CD14-positive monocyte (primary cell): ENCODE measurements around the gene SH2D1A. TPM values are rescaled to one million over a fixed set of nuclear protein-coding genes. Genes with fewer than 3 reads are reported as not detected.

Experiments used
- DNase-seq, 3 donors: peaks; one replicate each; pipeline ENCODE4 v3.0.0-alpha.2; 2011 to 2022
- H2AFZ ChIP-seq: 2 replicates; pipeline ENCODE4 v1.6.0; 2012; ENCODE audit warnings: mild to moderate bottlenecking, low read depth, low read length, inconsistent platforms; ENCODE audit not compliant: insufficient read depth, poor library complexity, severe bottlenecking
- H3K27ac ChIP-seq, 2 donors: 1 replicate in 1 of 2; 2 replicates in 1 of 2; pipeline ENCODE4 v1.5.1; 2012 to 2013; ENCODE audit warnings: low read length in 2 of 2, control low read depth in 1 of 2, inconsistent platforms in 1 of 2, low read depth in 1 of 2, mild to moderate bottlenecking in 1 of 2
- H3K27me3 ChIP-seq, 2 donors: one replicate each; pipeline versions ENCODE4 v1.6.0 to v1.6.1; 2011 to 2013; ENCODE audit warnings: low read length in 2 of 2; ENCODE audit not compliant: control insufficient read depth in 2 of 2, insufficient read depth in 2 of 2
- H3K36me3 ChIP-seq, 2 donors: replicated peaks in 1 of 2; 1 replicate in 1 of 2; 2 replicates in 1 of 2; pipeline versions ENCODE4 v1.5.1 to v1.6.1; 2012 to 2013; ENCODE audit warnings: low read length in 2 of 2, control low read depth in 1 of 2, inconsistent platforms in 1 of 2, mild to moderate bottlenecking in 1 of 2; ENCODE audit not compliant: insufficient read depth in 2 of 2, control insufficient read depth in 1 of 2
- H3K4me1 ChIP-seq, 2 donors: 1 replicate in 1 of 2; 2 replicates in 1 of 2; pipeline versions ENCODE4 v1.5.1 to v1.6.1; 2012 to 2013; ENCODE audit warnings: low read length in 2 of 2, control low read depth in 1 of 2, inconsistent platforms in 1 of 2, mild to moderate bottlenecking in 1 of 2, moderate library complexity in 1 of 2; ENCODE audit not compliant: insufficient read depth in 2 of 2, control insufficient read depth in 1 of 2
- H3K4me2 ChIP-seq: replicated peaks from 2 replicates; pipeline ENCODE3; 2012; ENCODE audit warnings: low read length, moderate library complexity, mild to moderate bottlenecking; ENCODE audit not compliant: poor library complexity, severe bottlenecking; ENCODE audit errors: extremely low read depth
- H3K4me3 ChIP-seq, 3 experiments: fragments of 200-600 bp in 1 of 3; sonication (generic) in 1 of 3; replicated peaks in 1 of 3; 1 replicate in 2 of 3; 2 replicates in 1 of 3; pipeline ENCODE4 v1.5.1; 2011 to 2013; ENCODE audit warnings: low read length in 3 of 3, mild to moderate bottlenecking in 3 of 3, control low read depth in 2 of 3, low read depth in 2 of 3, inconsistent platforms in 1 of 3, moderate library complexity in 1 of 3
- H3K79me2 ChIP-seq: 2 replicates; pipeline ENCODE4 v1.6.0; 2012; ENCODE audit warnings: mild to moderate bottlenecking, control low read depth, inconsistent platforms, low read length, moderate library complexity; ENCODE audit not compliant: insufficient read depth
- H3K9ac ChIP-seq: 2 replicates; pipeline ENCODE4 v1.6.0; 2017; ENCODE audit warnings: low read length, mild to moderate bottlenecking; ENCODE audit not compliant: insufficient read depth, poor library complexity, severe bottlenecking
- H3K9me3 ChIP-seq, 2 donors: replicated peaks in 1 of 2; 1 replicate in 1 of 2; 2 replicates in 1 of 2; pipeline versions ENCODE4 v1.5.1 to v1.6.1; 2012 to 2013; ENCODE audit warnings: low read length in 2 of 2, control low read depth in 1 of 2; ENCODE audit not compliant: control insufficient read depth in 1 of 2, insufficient read depth in 1 of 2
- H4K20me1 ChIP-seq: 2 replicates; pipeline ENCODE4 v1.6.0; 2012; ENCODE audit warnings: mild to moderate bottlenecking, low read length, control low read depth, moderate library complexity; ENCODE audit not compliant: insufficient read depth
- H3K27ac Mint-ChIP-seq, 7 donors: one replicate each; pipeline ENCODE4 v1.8.0; 2020; ENCODE audit warnings: mild to moderate bottlenecking in 7 of 7, mixed read lengths in 7 of 7, moderate library complexity in 6 of 7, inconsistent platforms in 2 of 7
- H3K27me3 Mint-ChIP-seq, 3 donors: one replicate each; pipeline ENCODE4 v1.8.0; 2021 to 2022; ENCODE audit warnings: low read depth in 3 of 3, mild to moderate bottlenecking in 3 of 3, mixed read lengths in 3 of 3, moderate library complexity in 3 of 3, inconsistent platforms in 1 of 3
- H3K36me3 Mint-ChIP-seq, 2 donors: one replicate each; pipeline ENCODE4 v1.8.0; 2020; ENCODE audit warnings: mixed read lengths in 2 of 2, inconsistent platforms in 1 of 2, mild to moderate bottlenecking in 1 of 2
- H3K4me1 Mint-ChIP-seq: one replicate; pipeline ENCODE4 v1.8.0; 2020; ENCODE audit warnings: mild to moderate bottlenecking, mixed read lengths
- H3K4me3 Mint-ChIP-seq, 2 donors: one replicate each; pipeline ENCODE4 v1.8.0; 2020; ENCODE audit warnings: mild to moderate bottlenecking in 2 of 2, mixed read lengths in 2 of 2, moderate library complexity in 1 of 2
- H3K9me3 Mint-ChIP-seq, 7 donors: one replicate each; pipeline ENCODE4 v1.8.0; 2020 to 2022; ENCODE audit warnings: mixed read lengths in 7 of 7, mild to moderate bottlenecking in 6 of 7, moderate library complexity in 6 of 7, inconsistent platforms in 2 of 7
- CTCF ChIP-seq: fragments of 200-600 bp; IDR thresholded peaks from one replicate; pipeline ENCODE4 v1.8.0; 2022; ENCODE audit warnings: antibody characterized with exemption, mild to moderate bottlenecking
- WGBS: methylation state at CpG from one replicate; pipeline ENCODE4 v1.1.5; 2013; ENCODE audit warnings: missing lambda C conversion rate; ENCODE audit not compliant: insufficient coverage; 5-methylcytosine and 5-hydroxymethylcytosine counted together
- intact Hi-C, 2 donors: fragments of 100-400 bp; cut with micrococcal nuclease; formaldehyde crosslinking; loops; one replicate each; pipeline versions ENCODE4 v1.15.0 to v1.15.1; 2023
- polyA plus RNA-seq, 3 donors: library from polyadenylated mRNA; depleted of rRNA in 1 of 3; unstranded in 2 of 3; stranded (reverse) in 1 of 3; fragments of 300-500 nt in 2 of 3; fragments of >200 nt in 1 of 3; fragmentation: Illumina TruSeq in 2 of 3; gene quantifications; 1 replicate in 2 of 3; 2 replicates in 1 of 3; pipeline ENCODE4 v1.2.3, GENCODE V29; 2012 to 2021

Gene SH2D1A
- polyA plus RNA-seq, 3 donors, result 0.24 TPM; not detected in 2

GRCh38 chrX:124342174-124342867 lies 4.0 kb upstream of the SH2D1A start:
- peak overlapping the region in 1 of 7 donors; percentile 78 for H3K27ac Mint-ChIP-seq

GRCh38 chrX:124343016-124343415 lies 3.3 kb upstream of the SH2D1A start:
- no peak for DNase-seq
- Mint-ChIP-seq H3K36me3 (no peaks in the 10 kb centered on the region), H3K4me3 (no peak overlapping the region), H3K4me1 (peaks cover 5% of the 10 kb centered on the region), H3K27ac (no peak overlapping the region), H3K9me3 (peaks cover 0 to 2% (median 0%) of the 10 kb centered on the region in 7 donors), H3K27me3 (peaks cover 0 to 3% (median 0%) of the 10 kb centered on the region in 3 donors)
- Histone ChIP-seq H2AFZ (no peak overlapping the region), H4K20me1 (no peaks in the 10 kb centered on the region), H3K79me2 (no peaks in the 10 kb centered on the region), H3K4me3 (no peak overlapping the region), H3K4me1 (no peaks in the 10 kb centered on the region), H3K9ac (no peak overlapping the region), H3K4me2 (no peak overlapping the region), H3K27ac (no peak overlapping the region), H3K36me3 (no peaks in the 10 kb centered on the region), H3K27me3 (no peaks in the 10 kb centered on the region), H3K9me3 (no peaks in the 10 kb centered on the region)
- no peak for TF ChIP-seq CTCF
- intact Hi-C loops, result no loop called here

More at GRCh38 chrX:124342174-124342867, 4.0 kb upstream of the SH2D1A start:
- no peaks in the 10 kb centered on the region for H4K20me1 ChIP-seq
- H3K9me3 Mint-ChIP-seq, result peaks cover 0 to 2% (median 0%) of the 10 kb centered on the region in 7 donors
- H3K9ac ChIP-seq, result no peak overlapping the region
- H3K79me2 ChIP-seq, result no peaks in the 10 kb centered on the region
- no peak overlapping the region for H3K4me3 Mint-ChIP-seq
- H3K4me2 ChIP-seq, result no peak overlapping the region
- H3K4me1 ChIP-seq, result no peaks in the 10 kb centered on the region
- no CpG with 5 or more reads among the region's 7 CpGs for WGBS
- H3K36me3 Mint-ChIP-seq, result no peaks in the 10 kb centered on the region
- DNase-seq, result no peak
- no peak overlapping the region for H3K4me3 ChIP-seq
- H3K27me3 ChIP-seq, result no peaks in the 10 kb centered on the region
- H3K27ac ChIP-seq, result no peak overlapping the region
- no peak overlapping the region for H2AFZ ChIP-seq
- intact Hi-C loops, result no loop called here
- H3K9me3 ChIP-seq, result no peaks in the 10 kb centered on the region
- TF ChIP-seq CTCF, result no peak
- peaks cover 0 to 3% (median 0%) of the 10 kb centered on the region in 3 donors for H3K27me3 Mint-ChIP-seq
- H3K36me3 ChIP-seq, result no peaks in the 10 kb centered on the region
- H3K4me1 Mint-ChIP-seq, result peaks cover 5% of the 10 kb centered on the region
